Limb (tissue), 2 donors: ENCODE results near the gene SPDEF.

Experiments
- DNase-seq, 2 donors: peaks; one replicate each; pipeline ENCODE4 v3.0.0-alpha.2; 2016; ENCODE audit errors: extremely low spot score in 2 of 2

The SPDEF gene

GRCh38 chr6:34546551-34547321, 9.4 kb downstream of the SPDEF start:
- peak in 1 of 2 donors; percentile 63 for DNase-seq

GRCh38 chr6:34544776-34545471, 11.2 kb downstream of the SPDEF start:
- no peak for DNase-seq

GRCh38 chr6:34544052-34544604, 12.0 kb downstream of the SPDEF start:
- DNase-seq = no peak

DNA sequence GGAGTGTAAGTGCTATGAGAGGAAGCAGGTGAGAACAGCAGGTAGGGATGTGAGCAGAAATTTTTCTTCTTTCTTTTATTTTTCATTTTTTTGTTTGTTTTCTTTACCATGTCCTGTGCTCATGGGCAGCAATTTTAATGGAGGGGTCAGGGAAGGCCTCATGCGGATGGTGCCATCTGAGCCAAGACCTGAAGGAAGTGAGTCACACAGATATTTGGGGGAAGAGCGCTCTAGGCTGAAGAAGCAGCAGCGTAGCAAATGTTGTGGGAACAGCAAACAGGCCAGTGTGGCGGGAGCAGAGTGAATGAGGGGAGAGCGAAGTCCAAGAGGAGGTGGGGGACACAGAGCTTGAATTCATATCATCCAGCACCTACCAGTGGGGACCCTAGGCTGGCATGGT, 12.7 kb downstream of the SPDEF start:
- no peak for DNase-seq

- no peak for DNase-seq
Measured at GRCh38 chr6:34540841-34541240, 15.3 kb downstream of the SPDEF start.

DNA sequence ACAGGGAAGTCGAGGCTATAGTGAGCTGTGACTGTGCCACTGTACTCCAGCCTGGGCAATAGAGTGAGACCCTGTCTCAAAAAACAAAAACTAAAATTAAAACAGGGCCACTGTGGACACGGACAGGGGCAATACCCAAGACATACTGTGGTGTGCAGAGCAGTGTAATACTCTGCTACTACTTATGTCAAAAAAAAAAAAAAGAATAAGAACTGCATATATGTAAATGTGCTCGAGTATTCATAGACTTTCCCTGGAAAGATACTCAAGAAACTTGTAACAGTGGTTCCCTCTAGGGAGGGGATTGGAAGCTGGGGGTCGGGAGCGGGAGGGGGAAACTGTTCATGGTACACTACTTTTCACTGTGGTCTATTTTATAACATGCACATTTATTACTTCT, 15.9 kb downstream of the SPDEF start:
- no peak for DNase-seq

DNA sequence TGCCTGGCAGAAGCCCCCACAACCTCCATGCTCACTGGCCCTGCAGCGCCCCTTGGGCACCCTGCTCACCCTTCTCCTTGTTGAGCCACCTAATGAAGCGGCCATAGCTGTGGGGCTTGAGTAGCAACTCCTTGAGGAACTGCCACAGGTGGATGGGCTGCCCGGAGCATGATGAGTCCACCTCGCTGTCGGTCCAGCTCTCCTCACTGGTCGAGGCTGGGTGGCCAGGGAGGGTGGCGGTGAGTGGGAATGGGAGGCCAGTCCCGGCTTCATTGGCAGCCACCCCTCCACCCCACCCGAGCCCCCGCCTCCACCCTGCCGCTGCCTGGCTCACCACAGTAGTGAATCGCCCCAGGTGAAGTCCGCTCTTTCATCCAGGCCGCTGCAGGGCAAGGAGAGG, 16.9 kb downstream of the SPDEF start:
- no peak for DNase-seq

GRCh38 chr6:34538581-34538980, 17.5 kb downstream of the SPDEF start:
- no peak for DNase-seq

DNA sequence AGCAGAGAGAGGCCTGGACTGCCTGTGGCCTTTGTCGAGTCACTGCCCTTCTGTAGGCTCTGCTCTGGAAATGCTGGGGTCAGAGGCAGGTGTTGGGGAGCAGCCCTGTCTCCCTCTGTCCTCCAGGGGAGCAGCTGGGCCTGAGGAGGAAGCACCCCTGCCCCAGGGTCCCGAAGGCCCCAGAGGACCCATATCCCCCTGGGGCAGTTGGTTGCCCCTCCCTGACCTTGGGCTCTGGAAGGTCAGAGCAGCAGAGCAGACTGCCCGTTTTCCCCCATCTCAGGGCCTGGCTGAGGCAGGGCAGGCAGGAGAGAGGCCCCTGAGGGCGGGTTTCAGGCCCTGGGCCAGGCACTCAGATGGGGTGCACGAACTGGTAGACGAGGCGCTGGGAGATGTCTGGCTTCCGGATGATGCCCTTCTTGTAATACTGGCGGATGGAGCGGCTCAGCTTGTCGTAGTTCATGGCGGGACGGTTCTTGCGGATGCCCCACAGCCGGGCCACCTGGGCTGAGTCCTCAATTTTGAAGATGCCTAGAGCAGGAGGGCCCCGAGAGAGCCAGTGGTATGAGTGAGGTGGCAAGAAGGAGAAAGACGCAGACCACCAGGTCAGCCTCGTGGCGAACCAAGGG, 18.1 kb downstream of the SPDEF start:
- no peak for DNase-seq

GRCh38 chr6:34536959-34537848, 18.9 kb downstream of the SPDEF start:
- no peak for DNase-seq

DNA sequence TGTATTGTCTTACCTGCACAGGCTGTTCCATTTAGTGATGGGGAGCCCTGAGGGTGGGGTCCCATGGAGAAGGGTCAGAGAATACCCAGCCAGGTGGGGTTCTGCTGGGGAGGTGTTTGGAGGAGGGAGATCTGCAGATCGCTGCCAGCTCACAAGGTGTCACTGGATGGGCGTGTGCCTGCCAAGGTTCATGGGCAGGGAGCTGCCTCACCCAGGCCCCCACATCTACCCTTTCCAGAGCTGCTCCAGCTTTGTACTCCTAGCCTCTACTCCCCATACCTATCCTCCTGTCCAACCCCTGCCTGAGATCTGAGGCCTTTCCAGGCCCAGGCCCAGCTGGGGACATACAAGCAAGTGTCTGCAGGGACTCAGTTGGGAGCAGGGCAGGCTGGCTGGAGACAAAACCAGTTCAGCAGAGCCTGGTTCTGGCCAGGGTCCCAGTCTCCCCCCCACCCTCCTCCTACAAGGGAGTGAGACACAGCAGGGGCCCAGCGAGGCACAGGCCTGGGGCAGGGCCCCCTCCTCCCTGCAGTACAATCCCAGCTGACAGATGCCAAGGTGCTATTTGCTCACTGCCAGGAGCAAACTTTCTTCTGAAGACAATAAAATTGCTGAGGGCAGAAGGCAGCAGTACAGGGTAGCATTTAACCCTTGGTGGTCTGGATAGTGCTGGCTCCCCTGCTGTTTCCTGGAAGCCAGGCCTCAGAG, 19.7 kb downstream of the SPDEF start:
- DNase-seq = peak in 1 of 2 donors; percentile 45

DNA sequence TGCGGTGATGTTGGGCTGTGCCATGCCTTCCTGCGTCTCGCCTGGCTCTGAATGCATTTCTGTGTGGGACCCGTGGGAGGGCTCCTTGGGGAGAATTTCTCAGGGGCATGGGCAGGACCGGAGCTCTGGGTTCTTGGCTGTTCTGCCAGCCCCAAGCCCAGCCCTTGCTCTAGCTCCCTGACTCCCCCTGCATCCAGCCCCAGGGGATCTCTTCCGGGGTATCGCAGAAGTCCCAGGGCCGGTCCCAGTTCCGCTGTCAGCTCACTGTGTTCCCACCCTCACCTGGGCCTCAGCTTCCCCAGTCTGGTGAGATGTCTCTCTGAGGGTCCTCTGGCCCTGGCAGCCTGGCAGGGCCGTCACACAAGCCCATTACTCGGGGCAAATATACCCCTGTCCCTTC, 20.5 kb downstream of the SPDEF start:
- DNase-seq = no peak

DNA sequence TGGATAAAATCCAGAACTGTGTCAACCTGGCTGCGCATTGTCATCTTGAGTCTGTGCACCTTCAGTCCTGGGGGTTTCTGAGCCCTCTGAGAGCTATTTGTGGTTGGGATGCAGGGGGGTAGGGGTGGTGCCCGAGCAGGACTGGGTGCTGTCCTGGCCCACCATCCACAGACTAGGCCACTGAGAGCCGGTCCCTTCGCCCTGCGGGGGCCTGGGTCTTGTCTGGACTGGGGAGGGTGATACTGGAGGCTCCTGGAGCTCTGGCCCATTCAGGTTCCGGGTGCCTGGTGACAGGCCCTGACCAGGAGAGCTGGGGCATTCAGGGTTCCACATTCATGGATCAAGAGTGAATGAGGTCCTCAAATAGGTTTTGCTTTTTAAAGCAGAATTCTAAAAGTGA, 20.9 kb downstream of the SPDEF start:
- DNase-seq = no peak

DNA sequence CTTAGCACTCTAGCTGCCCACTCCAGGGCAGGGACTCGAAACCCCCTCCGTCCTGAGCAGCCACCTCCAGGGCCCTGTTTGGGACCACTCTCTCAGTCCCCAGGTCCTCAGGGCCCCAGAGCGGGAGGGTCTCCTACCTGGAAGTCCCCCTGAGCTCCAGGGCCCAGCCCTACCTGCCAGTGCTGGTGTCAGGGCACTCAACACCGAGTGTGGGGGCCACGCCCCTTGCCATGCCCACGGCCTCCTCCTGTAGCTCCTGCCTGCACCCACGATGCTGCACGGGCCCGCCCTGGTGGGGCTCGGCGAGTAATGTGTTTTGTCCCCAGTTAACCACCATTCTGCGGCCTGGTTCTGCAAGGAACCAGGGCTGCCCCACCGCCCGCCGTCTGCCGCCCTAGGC, 21.5 kb downstream of the SPDEF start:
- no peak for DNase-seq

GRCh38 chr6:34534146-34534545, 22.0 kb downstream of the SPDEF start:
- no peak for DNase-seq

- no peak for DNase-seq
Measured at GRCh38 chr6:34532230-34532629, 23.9 kb downstream of the SPDEF start.

GRCh38 chr6:34531580-34532201, 24.4 kb downstream of the SPDEF start:
- DNase-seq = peak in 1 of 2 donors; percentile 64

DNA sequence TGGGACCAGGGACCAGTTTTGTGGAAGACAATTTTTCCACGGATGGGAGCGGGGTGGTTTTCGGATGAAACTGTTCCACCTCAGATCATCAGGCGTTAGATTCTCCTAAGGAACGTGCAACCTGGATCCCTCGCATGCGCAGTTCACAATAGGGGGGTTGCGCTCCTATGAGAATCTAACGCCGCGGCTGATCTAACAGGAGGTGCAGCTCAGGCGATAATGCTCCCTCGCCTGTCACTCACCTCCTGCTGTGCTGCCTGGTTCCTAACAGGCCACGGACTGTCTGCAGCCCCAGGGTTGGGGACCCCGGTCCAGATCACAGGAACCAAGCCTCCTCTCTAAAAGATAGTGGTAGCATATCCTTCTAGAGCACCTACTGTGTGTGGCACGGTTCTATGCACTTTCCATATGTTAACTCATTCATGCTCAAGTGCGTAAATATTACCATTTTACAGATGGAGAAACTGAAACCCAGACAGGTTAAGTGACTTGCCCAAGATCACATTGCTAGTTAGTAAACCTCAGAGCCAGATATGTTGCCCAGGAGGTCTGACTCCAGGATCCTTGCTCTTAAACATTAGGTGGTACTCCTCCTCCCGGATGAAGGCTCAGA, 25.3 kb downstream of the SPDEF start:
- no peak for DNase-seq

- DNase-seq = no peak
Measured at GRCh38 chr6:34529665-34530327, 26.3 kb downstream of the SPDEF start.
